B cell (primary cell): ENCODE measurements around the gene NMNAT2. TPM values are rescaled to one million over a fixed set of nuclear protein-coding genes. Genes with fewer than 3 reads are reported as not detected.
A peak's percentile ranks its signal among the peaks of the same experiment; 100 is the strongest.

Source experiments
- ATAC-seq: fragments of 200-7000 bp; cut with Tn5 transposase; one replicate; pipeline ENCODE4 v1.10.0; 2021; ENCODE audit warnings: low read depth, mild to moderate bottlenecking, moderate number of reproducible peaks, moderate library complexity
- CTCF ChIA-PET: fragments of 350-600 bp; sonication (Branson Sonifier 250); formaldehyde crosslinking; loops from one replicate; lab custom pipeline; 2021; ENCODE audit warnings: antibody characterized with exemption, inconsistent platforms; lab: Charles Lee
- POLR2A ChIA-PET: fragments of 350-600 bp; sonication (Branson Sonifier 250); formaldehyde crosslinking; loops from one replicate; lab custom pipeline; 2021; ENCODE audit warnings: antibody characterized with exemption; lab: Charles Lee
- DNase-seq: peaks from one replicate; pipeline ENCODE4 v3.0.0; 2013
- H2AFZ ChIP-seq: 2 replicates; pipeline ENCODE4 v1.6.1; 2012; ENCODE audit warnings: mild to moderate bottlenecking, low read depth, low read length; ENCODE audit not compliant: insufficient read depth, poor library complexity, severe bottlenecking
- H3K27ac ChIP-seq, 2 donors: 1 replicate in 1 of 2; 2 replicates in 1 of 2; pipeline ENCODE4 v1.5.1; 2012 to 2013; ENCODE audit warnings: low read length in 2 of 2, mild to moderate bottlenecking in 2 of 2, moderate library complexity in 1 of 2
- H3K27me3 ChIP-seq, 4 experiments: fragments of 200-600 bp in 1 of 4; sonication (generic) in 1 of 4; replicated peaks in 1 of 4; 1 replicate in 2 of 4; 2 replicates in 2 of 4; pipeline versions ENCODE4 v1.6.1 to v1.7.0; 2013 to 2016; ENCODE audit warnings: low read length in 3 of 4, mild to moderate bottlenecking in 2 of 4, mixed read lengths in 1 of 4, moderate library complexity in 1 of 4; ENCODE audit not compliant: insufficient read depth in 4 of 4, control insufficient read depth in 3 of 4; ENCODE audit errors: control extremely low read depth in 1 of 4
- H3K36me3 ChIP-seq, 2 experiments: replicated peaks in 1 of 2; 1 replicate in 1 of 2; 2 replicates in 1 of 2; pipeline versions ENCODE4 v1.6.1 to v1.7.1; 2013; ENCODE audit warnings: low read length in 1 of 2; ENCODE audit not compliant: insufficient read depth in 2 of 2, control insufficient read depth in 1 of 2; ENCODE audit errors: control extremely low read depth in 1 of 2, extremely low read depth in 1 of 2
- H3K4me1 ChIP-seq, 2 donors: fragments of 200-600 bp in 1 of 2; sonication (generic) in 1 of 2; 1 replicate in 1 of 2; 2 replicates in 1 of 2; pipeline versions ENCODE4 v1.5.1 to v1.6.1; 2013 to 2017; ENCODE audit warnings: low read length in 2 of 2; ENCODE audit not compliant: control insufficient read depth in 2 of 2, insufficient read depth in 2 of 2
- H3K4me2 ChIP-seq: replicated peaks from 2 replicates; pipeline ENCODE3; 2012; ENCODE audit warnings: mild to moderate bottlenecking, low read depth, low read length; ENCODE audit not compliant: poor library complexity, severe bottlenecking
- H3K4me3 ChIP-seq, 5 experiments: fragments of 200-600 bp in 1 of 5; sonication (generic) in 1 of 5; 1 replicate in 3 of 5; 2 replicates in 2 of 5; pipeline versions ENCODE4 v1.5.1 to v1.7.0; 2011 to 2016; ENCODE audit warnings: low read length in 4 of 5, mild to moderate bottlenecking in 4 of 5, low read depth in 2 of 5, control low read depth in 1 of 5, moderate library complexity in 1 of 5; ENCODE audit not compliant: insufficient read depth in 1 of 5; ENCODE audit errors: control extremely low read depth in 1 of 5, extremely low read depth in 1 of 5
- H3K79me2 ChIP-seq: fragments of 200-600 bp; sonication (generic); one replicate; pipeline ENCODE4 v1.6.0; 2016; ENCODE audit warnings: low read length; ENCODE audit not compliant: control insufficient read depth, insufficient read depth
- H3K9ac ChIP-seq: fragments of 200-600 bp; sonication (generic); 2 replicates; pipeline ENCODE4 v1.6.1; 2017; ENCODE audit warnings: mild to moderate bottlenecking, low read length, moderate library complexity
- H3K9me3 ChIP-seq, 3 donors: one replicate each; pipeline versions ENCODE4 v1.6.1 to v1.7.1; 2013; ENCODE audit warnings: low read length in 2 of 3; ENCODE audit not compliant: control insufficient read depth in 2 of 3, insufficient read depth in 1 of 3; ENCODE audit errors: control extremely low read depth in 1 of 3
- H4K20me1 ChIP-seq: 2 replicates; pipeline ENCODE4 v1.6.0; 2012; ENCODE audit warnings: mild to moderate bottlenecking, low read length; ENCODE audit not compliant: insufficient read depth, control insufficient read depth, poor library complexity, severe bottlenecking
- H3K27ac Mint-ChIP-seq: one replicate; pipeline ENCODE4 v1.8.0; 2021; ENCODE audit warnings: mixed read lengths
- H3K27me3 Mint-ChIP-seq: one replicate; pipeline ENCODE4 v1.8.0; 2021; ENCODE audit warnings: mixed read lengths
- H3K4me1 Mint-ChIP-seq: one replicate; pipeline ENCODE4 v1.8.0; 2021; ENCODE audit warnings: mixed read lengths
- H3K4me3 Mint-ChIP-seq: one replicate; pipeline ENCODE4 v1.8.0; 2021; ENCODE audit warnings: mixed read lengths
- H3K9me3 Mint-ChIP-seq: one replicate; pipeline ENCODE4 v1.8.0; 2022; ENCODE audit warnings: mixed read lengths; ENCODE audit not compliant: insufficient read depth
- CTCF ChIP-seq: fragments of 200-600 bp; IDR thresholded peaks from one replicate; pipeline ENCODE4 v1.8.0; 2022; ENCODE audit warnings: antibody characterized with exemption, mild to moderate bottlenecking
- EZH2 ChIP-seq: IDR thresholded peaks from 2 replicates; pipeline ENCODE4 v1.6.1; 2012; ENCODE audit warnings: borderline replicate concordance, low read depth, mild to moderate bottlenecking, moderate library complexity, low read length; ENCODE audit not compliant: insufficient read depth, poor library complexity, severe bottlenecking
- WGBS: methylation state at CpG from one replicate; pipeline ENCODE4 v1.1.5; 2013; ENCODE audit warnings: missing lambda C conversion rate; ENCODE audit not compliant: insufficient coverage; 5-methylcytosine and 5-hydroxymethylcytosine counted together
- intact Hi-C: fragments of 100-400 bp; cut with micrococcal nuclease; formaldehyde crosslinking; loops from one replicate; pipeline ENCODE4 v1.10.0; 2022
- polyA plus RNA-seq: library from polyadenylated mRNA; depleted of rRNA; stranded (reverse); fragments of >200 nt; gene quantifications from 2 replicates; pipeline ENCODE4 v1.2.3, GENCODE V29; 2012
- total RNA-seq, 2 donors: library from RNA; stranded (reverse); fragments of 120-200 nt in 1 of 2; gene quantifications; 1 replicate in 1 of 2; 2 replicates in 1 of 2; pipeline versions ENCODE4 v1.2.3 to v1.2.4, GENCODE V29; 2013 to 2022

Gene NMNAT2
- total and polyA plus RNA-seq, 2 donors (not counting 1 experiment from before 2014, with no cell fraction given): not detected

DNA sequence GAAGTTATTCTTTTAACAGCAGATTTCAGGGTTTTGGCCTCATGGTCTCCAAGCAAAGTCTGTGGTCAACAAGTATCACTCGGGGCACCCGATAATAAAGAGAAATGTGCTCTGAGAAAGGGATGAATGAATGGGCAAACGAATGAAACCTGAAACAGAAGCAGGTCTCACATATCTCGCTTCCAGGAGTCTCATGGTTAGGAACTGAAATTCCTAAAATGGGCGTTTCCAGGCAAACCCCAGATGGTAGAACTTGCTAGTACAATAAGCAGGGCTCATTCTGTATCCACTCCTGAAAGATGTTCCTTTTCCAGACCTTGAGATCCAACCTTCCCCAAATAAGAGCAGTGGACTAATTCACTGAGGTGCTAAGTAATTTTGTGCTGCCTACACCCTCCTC, 144.9 kb downstream of the NMNAT2 start:
- ChIA-PET POLR2A (no interaction called here), CTCF (no interaction called here)
- H3K9me3 ChIP-seq: no peaks in the 10 kb centered on the region
- Mint-ChIP-seq H3K4me1 (no peaks in the 10 kb centered on the region), H3K9me3 (no peaks in the 10 kb centered on the region), H3K27ac (no peak overlapping the region), H3K27me3 (peaks cover 15% of the 10 kb centered on the region), H3K4me3 (no peak overlapping the region)
- H3K4me2 ChIP-seq: no peak overlapping the region
- H3K79me2 ChIP-seq: no peaks in the 10 kb centered on the region
- TF ChIP-seq CTCF: no peak
- no peak for TF ChIP-seq EZH2
- H2AFZ ChIP-seq: no peak overlapping the region
- H3K4me3 ChIP-seq: no peak overlapping the region
- no peak overlapping the region for H3K27ac ChIP-seq
- H4K20me1 ChIP-seq: no peaks in the 10 kb centered on the region
- DNase-seq: no peak
- peaks cover 0 to under 1% (median 0%) of the 10 kb centered on the region in 4 experiments for H3K27me3 ChIP-seq
- H3K9ac ChIP-seq: no peak overlapping the region
- 90% methylated on average over 5 of the region's 5 CpGs for WGBS
- no peaks in the 10 kb centered on the region for H3K4me1 ChIP-seq
- intact Hi-C loops: no loop called here
- no peak for ATAC-seq
- no peaks in the 10 kb centered on the region for H3K36me3 ChIP-seq

DNA sequence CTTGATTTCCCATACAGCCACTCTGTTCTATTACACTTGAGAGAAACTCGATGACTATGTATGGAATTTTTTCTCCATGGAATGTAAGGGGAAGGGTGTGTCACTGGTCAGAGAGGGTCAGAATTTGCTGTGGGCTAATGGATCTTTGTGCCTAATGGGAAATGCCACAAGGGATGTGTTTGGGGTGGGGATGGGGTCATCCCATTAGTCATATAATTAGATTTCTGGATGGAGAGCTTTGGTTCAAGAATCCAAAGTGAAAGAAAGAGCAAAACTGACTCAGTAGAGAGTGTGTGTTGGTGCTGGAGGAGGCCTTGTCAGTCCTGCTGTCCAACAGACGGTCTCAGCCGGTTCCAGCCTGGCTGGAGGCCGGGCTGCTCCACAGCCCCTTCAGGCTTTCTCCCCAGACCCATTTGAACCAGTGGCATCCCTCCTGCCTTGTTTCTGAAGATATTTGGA, 145.8 kb downstream of the NMNAT2 start:
- no peak overlapping the region for H3K4me3 ChIP-seq
- POLR2A ChIA-PET: no interaction called here
- H3K27ac Mint-ChIP-seq: peak overlapping the region; percentile 4
- CTCF ChIA-PET: interaction anchor here (2.2 kb wide), 1 partner anchor 10 kb away, joined by 6 read pairs; no protein-coding TSS in a partner anchor
- H3K4me2 ChIP-seq: no peak overlapping the region
- no peak overlapping the region for H3K4me3 Mint-ChIP-seq
- ATAC-seq: no peak
- no peaks in the 10 kb centered on the region for H3K36me3 ChIP-seq
- WGBS: 100% methylated on average over 3 of the region's 4 CpGs
- no peak for TF ChIP-seq CTCF
- no peak for TF ChIP-seq EZH2
- H2AFZ ChIP-seq: no peak overlapping the region
- intact Hi-C loops: no loop called here
- no peaks in the 10 kb centered on the region for H3K9me3 Mint-ChIP-seq
- H3K9me3 ChIP-seq: no peaks in the 10 kb centered on the region
- peaks cover 0 to 2% (median 0%) of the 10 kb centered on the region in 4 experiments for H3K27me3 ChIP-seq
- no peaks in the 10 kb centered on the region for H3K79me2 ChIP-seq
- peaks cover 24% of the 10 kb centered on the region for H3K27me3 Mint-ChIP-seq
- H3K4me1 Mint-ChIP-seq: no peaks in the 10 kb centered on the region
- H4K20me1 ChIP-seq: no peaks in the 10 kb centered on the region
- no peak overlapping the region for H3K27ac ChIP-seq
- H3K4me1 ChIP-seq: no peaks in the 10 kb centered on the region
- no peak for DNase-seq
- H3K9ac ChIP-seq: no peak overlapping the region
